GM12892 (cell line): ENCODE data around the gene DLK1.

Experiments
- POLR2A ChIP-seq: IDR thresholded peaks from 2 replicates; pipeline ENCODE4 v1.6.1; 2011; ENCODE audit warnings: low read depth, low read length, control low read depth
- POLR2AphosphoS5 ChIP-seq: IDR thresholded peaks from 2 replicates; pipeline ENCODE4 v1.6.1; 2011; ENCODE audit warnings: low read depth, low read length, control low read depth
- TAF1 ChIP-seq: IDR thresholded peaks from 2 replicates; pipeline ENCODE4 v1.6.1; 2011; ENCODE audit warnings: low read depth, mild to moderate bottlenecking, control low read depth, low read length, borderline replicate concordance

DNA sequence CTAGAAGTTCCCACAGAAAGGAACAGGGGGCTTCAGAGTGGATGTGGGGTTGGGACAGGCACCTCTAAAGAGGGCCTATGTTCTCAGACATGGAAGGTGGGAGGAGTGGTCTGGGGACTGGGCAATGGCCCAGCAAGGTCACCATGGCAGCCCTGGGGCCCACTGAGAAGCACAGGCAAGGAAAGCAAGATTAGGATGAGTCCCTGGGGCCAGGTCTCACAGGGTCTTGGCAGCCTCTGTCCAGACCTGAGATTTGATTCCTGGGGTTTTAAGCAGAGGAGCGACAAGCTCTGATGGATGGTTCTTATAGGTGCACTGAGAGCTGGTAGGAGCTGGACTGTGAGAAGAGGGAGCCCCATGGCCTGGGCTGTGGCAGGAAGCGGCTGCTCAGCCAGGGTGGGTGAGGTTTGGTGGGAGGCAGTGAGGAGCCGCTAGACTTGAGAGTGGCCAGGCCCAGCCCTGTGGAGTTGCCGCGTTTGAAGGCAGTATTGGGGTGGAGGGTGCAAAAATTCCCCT is 44.0 kb downstream of the DLK1 start:
- TF ChIP-seq POLR2A: no peak
- TF ChIP-seq POLR2AphosphoS5: no peak
- TF ChIP-seq TAF1: no peak
